HG03558 (cell line): ENCODE results near the gene TNFRSF9.
"Not testable (repeated sequence)": the region's sequence is repeated elsewhere in the genome, so short reads cannot be mapped to it uniquely, and the experiment has no call there.

Experiments used
- ATAC-seq: cut with Tn5 transposase; IDR thresholded peaks from one replicate; pipeline ENCODE4 v1.9.1; 2021; ENCODE audit warnings: moderate number of reproducible peaks; ENCODE audit not compliant: unreplicated experiment; ENCODE audit errors: extremely low read depth

TNFRSF9 gene

GRCh38 chr1:7922301-7922700 lies 18.3 kb downstream of the TNFRSF9 start:
- no peak for ATAC-seq

- no peak for ATAC-seq
These were observed 18.8 kb downstream of the TNFRSF9 start for GRCh38 chr1:7921796-7922195.

GRCh38 chr1:7919880-7920279 lies 20.8 kb downstream of the TNFRSF9 start:
- ATAC-seq = no peak

GRCh38 chr1:7917971-7918370 lies 22.7 kb downstream of the TNFRSF9 start:
- ATAC-seq = not testable (repeated sequence)

GRCh38 chr1:7916501-7916830 lies 24.2 kb downstream of the TNFRSF9 start:
- ATAC-seq = no peak

- no peak for ATAC-seq
These were observed 24.7 kb downstream of the TNFRSF9 start for GRCh38 chr1:7915826-7916500.

GRCh38 chr1:7912743-7913557 lies 27.7 kb downstream of the TNFRSF9 start:
- no peak for ATAC-seq

GRCh38 chr1:7912145-7912544 lies 28.5 kb downstream of the TNFRSF9 start:
- ATAC-seq = no peak

GRCh38 chr1:7905262-7905661 lies 35.4 kb downstream of the TNFRSF9 start:
- no peak for ATAC-seq

GRCh38 chr1:7902478-7903085 lies 38.1 kb downstream of the TNFRSF9 start:
- no peak for ATAC-seq

GRCh38 chr1:7899741-7900140 lies 40.9 kb downstream of the TNFRSF9 start:
- ATAC-seq = no peak

GRCh38 chr1:7898962-7899361 lies 41.7 kb downstream of the TNFRSF9 start:
- no peak for ATAC-seq

GRCh38 chr1:7896994-7897393 lies 43.6 kb downstream of the TNFRSF9 start:
- ATAC-seq = no peak

- ATAC-seq = no peak
These were observed 47.0 kb downstream of the TNFRSF9 start for GRCh38 chr1:7893529-7894180.

GRCh38 chr1:7891804-7892203 lies 48.8 kb downstream of the TNFRSF9 start:
- ATAC-seq = no peak

GRCh38 chr1:7890853-7891252 lies 49.8 kb downstream of the TNFRSF9 start:
- no peak for ATAC-seq

- no peak for ATAC-seq
These were observed 52.2 kb downstream of the TNFRSF9 start for GRCh38 chr1:7888248-7889081.

- ATAC-seq = no peak
These were observed 54.3 kb downstream of the TNFRSF9 start for GRCh38 chr1:7886405-7886745.

- ATAC-seq = no peak
These were observed 54.9 kb downstream of the TNFRSF9 start for GRCh38 chr1:7885513-7886404.
